ENCODE data around the gene WSCD2.

WSCD2 gene

DNA sequence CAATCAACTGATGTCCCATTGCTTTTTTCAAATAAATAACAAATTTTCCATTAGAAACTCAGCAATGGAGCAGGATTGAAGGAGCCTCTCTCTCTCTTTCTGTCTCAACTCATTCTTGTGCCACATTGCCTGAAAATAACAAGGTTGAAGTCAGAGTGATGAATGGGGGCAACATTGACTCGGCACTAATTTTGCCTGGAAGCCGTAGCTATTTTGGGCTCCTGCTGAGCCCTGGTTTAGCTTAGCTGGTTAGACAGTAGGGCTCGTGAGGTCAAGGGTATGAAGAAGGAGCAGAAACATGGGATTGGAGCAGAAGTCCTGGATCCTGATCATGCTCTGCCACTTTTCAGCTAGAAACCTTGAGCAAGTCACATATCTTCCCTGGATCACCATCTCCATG lies 38.9 kb downstream of the WSCD2 start:
- DNase-seq = no peak

DNA sequence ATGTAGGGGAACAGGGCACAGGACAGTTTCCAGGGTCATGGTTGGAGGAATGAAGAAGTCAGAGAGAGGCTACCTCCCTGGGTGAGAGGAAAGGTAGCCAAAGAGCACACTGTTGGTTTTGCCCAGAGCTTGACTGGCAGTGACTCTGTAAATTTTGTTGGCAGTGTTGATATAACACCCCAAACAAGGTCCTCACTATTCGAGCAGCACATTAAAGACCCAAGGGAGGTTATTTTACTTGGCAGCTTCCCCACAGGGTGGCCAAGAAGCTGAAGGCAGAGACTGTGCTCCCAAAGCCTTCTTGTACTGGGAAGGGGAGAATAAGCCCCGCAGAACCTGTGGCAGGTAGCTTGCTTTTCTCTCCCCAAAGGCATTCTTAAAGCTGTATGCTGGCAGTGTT lies 40.6 kb downstream of the WSCD2 start:
- no peak for DNase-seq

DNA sequence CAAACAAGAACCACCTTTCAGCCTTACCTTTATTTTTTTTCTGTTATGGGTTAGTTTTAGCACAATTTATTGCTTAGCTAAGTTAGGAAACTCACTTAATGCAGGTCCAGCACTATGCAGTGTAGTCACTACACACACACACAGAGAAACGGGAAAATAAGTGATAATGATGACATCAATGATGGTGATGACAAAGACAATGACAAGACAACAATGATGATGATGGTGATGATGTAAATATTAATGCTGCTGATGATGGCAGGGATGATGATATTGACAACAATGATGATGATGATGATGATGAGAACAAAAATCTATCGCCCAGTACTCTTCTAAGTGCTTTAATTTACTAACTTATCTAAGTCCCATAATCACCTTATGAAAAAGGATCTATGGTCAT lies 41.1 kb downstream of the WSCD2 start:
- no peak for DNase-seq

DNA sequence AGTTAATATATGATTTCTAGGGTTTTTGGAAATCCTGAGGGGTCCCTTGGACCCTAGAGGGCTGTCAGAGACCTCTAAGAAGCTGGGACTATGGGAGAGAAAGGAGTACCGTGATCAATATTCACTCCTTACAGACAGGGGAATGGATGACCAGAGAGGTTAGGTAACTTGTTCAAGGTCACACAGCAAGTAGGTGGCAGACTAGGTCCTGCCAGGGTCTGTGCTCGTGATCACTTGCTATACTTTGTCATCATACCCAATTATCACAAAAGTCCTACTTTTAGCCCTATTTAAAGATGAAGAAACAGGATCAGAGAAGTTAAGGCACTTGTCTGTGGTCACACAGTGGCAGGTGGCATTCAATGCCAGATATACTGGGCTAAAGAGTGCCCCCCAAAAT lies 42.9 kb downstream of the WSCD2 start:
- DNase-seq = no peak

DNA sequence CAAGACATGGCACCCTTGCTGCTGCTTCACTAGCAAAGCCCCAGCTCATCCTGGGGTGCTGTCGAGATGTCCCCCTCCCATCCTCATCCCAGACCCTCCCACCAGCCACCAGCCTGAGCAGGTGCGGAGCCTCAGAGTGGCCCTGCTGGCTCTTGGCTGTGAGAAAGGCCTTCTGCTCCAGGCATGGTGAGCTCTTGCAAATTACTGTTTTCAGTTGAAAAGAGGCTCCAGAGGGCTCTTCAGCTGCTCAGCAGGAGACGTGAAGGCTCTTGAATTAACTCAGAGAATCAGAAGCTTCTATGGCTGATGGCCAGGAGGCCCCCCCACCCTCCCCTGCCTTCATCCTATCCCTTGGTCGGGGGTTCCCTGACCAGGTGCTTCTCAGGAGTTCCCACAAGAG lies 44.1 kb downstream of the WSCD2 start:
- no peak for DNase-seq

DNA sequence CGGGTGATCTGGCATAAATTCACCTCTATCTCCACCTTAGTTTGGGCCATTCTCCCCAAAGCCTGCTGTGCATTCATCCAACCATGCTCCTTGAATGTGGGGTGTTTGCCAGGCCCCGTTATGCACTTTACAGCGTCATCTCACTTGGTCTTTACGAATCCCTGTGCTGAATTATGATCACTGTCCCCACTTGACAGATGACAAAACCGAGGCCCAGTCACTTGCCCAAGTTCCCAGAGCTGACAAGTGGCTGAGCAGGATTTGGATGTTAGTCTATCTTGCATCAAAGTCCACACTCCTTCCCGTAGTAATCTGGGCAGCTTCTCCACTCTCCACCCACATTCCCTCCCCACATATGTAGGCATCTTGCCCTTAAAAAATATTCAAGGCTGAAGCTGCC lies 44.8 kb downstream of the WSCD2 start:
- DNase-seq = no peak

DNA sequence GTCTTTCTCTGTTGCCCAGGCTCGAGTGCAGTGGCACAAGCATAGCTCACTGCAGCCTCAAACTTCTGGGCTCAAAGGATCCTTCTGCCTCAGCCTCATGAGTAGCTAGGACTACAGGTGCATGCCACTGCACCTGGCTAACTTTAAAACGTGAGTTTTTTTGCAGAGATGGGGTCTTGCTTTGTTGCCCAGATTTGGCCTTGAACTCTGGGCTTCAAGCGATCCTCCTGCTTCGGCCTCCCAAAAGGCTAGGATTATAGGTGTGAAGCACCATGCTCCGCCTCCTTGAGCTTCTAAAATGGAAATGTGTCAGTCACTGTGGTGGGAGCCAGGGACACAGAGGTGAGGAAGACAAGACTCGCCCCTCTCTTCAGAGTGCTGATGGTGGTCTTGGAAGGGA lies 45.6 kb downstream of the WSCD2 start:
- DNase-seq = no peak

DNA sequence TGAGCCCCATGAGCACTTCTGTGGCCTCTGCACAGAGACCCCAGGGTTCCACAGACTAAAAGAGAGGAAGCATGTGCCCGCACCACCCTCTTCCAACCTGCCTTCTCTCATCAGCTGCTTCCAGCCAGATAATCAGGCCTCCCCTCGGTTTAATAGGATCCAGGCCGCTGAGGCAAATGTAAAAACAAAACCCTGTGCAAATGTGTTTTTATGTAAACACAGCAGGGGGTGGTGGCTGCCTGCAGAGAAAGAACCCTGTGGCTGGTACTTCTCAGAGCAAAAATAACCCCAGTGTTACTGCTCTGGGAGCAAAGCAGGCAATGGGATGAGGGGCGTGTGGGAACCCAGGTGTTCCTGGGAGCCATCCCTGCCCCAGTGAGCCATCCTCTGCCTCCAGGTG lies 46.2 kb downstream of the WSCD2 start:
- DNase-seq = no peak

DNA sequence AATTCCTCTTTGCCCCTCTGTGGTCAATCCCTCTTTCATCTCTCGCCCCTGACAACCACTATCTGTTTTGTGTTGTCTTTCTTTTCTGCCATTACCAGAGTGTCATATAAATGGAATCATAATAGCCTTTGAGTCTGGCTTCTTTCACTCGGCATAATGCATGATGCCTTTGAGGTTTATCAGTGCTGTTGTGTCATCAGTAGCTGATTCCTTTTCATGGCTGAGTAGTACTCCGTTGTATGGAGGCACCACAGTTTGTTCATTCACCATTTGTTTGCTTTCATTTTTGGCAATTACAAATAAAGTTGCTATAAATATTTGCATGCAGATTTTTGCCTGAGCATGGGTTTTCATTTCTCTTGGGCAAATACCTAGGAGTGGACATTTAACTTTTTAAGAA lies 47.2 kb downstream of the WSCD2 start:
- no peak for DNase-seq

DNA sequence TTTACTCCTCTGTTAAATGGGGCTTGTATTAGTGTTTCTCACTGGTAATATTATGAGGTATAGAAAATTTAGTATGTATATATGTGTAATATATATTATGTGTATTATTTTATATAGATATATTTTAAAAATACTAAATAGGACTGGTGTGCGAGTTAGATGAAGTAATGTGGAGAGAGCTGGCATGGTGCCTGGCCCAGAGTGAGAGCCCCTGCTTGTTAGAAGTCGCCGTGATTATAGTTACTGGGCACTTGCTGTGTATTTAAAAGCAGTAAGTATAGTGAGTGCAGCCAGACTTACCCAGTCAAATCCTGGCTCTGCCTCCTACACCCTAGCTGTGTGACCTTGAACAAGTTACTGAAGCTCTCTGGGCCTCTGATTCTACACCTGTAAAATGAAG lies 48.0 kb downstream of the WSCD2 start:
- DNase-seq = no peak

DNA sequence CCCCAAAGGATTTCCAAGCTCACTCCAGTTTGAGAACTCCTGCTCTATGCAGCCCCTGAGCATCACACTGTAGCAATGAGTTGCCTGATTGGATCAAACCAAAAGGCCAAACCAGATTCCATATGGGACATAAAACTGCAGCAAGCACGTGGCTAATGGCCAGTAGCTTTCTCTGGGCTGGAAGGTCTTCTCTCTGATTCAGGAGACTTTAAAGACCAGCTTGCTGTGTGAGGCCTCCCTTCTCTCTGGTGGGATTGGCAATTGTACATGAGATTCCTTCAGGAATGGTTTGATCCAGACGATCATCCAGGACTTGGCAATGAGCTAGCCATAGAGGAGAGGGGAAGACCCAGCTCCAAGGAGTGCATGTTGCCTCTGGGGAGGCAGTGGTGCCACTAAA lies 50.2 kb downstream of the WSCD2 start:
- DNase-seq = no peak

DNA sequence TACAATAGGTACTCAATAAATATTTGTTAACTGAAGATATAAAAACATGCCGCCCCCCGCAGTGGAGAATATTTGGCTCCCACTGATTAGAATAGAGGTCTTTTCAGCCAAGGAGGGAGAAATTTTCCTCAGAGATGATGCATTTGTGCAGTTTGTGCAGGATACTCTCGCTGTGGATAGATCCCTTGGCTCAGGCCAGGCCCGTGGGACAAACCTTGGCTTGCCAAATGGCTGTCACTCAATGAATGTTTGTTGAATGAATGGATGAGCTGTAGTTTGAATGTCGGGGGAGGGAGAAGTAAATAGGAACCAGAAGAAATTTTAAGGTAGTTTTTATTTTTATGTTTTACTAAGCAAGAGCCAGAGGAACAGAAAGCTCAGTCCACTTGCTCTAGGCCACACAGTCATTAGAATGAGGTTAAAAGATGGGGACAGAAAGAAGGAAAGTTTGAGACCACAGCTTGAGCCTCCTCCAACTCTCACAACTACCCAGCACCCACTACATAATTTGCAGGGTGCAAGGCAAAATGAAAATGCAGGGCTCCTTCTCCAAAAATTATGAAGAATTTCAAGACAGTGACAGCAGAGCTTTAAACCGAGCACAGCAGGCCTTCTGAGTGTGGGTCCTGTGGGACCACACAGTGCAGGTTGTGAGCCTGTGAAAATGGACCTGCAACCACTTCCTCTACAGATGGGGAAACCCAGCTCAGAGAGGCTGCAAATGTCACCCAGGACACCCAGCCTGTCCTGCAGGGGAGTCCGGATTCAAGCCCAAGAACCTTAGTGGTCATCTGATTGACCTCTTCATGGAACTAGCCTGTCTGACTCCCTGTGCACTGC lies 51.4 kb downstream of the WSCD2 start:
- no peak for DNase-seq

DNA sequence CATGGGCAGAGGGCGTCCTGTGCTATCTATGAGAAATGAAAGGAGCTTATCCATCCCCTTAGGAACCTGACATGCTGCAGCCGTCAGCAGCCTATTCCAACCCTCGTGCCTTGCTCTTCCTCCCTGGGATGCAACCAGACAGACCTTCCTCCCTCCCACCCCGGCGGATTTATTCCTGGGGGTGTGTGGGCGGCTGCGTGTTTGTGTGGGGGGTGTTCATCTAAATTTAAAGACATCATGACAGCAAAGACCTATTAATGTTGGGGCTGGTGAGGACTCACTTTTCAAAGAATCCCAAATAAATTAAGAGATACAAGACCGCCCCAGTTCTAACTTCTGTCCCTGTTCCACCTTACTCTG lies 52.0 kb downstream of the WSCD2 start:
- DNase-seq = no peak

DNA sequence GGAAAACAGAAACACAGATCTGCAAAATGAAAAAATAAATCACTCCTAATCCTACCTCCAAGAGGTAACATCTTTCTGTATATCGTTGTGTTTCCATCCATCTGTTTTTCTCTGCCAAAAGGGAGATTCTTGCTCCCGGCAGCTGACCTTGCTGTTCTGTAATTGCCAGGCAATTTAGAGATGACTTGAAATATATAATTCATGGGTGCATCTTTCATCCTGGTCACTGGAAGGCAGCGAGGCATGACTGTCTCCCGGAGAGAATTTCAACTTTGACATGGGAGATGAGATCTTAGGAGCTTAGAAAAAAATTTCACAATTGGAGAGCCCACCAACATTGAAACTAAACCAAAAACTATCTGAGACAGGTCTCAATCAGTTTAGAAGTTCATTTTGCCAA lies 53.0 kb downstream of the WSCD2 start:
- DNase-seq = no peak

DNA sequence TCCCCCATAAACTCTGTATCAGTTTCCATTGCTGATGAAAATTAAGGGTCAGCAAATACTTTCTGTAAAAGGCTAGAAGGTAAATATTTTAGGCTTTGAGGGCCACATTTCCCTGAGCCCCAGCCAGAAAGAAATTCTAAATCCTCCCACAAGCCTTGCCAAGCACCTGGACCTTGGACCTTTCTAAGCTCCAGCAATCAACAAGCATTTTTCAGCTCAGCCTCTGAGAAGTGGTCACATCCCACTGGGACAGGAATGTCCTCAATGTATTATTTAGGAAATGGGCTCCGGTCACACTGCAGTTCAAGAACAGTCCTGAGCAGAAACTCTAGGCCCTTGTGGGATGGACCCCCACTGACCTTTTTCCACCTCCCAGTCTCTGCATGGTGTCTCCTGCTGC lies 55.9 kb downstream of the WSCD2 start:
- no peak for DNase-seq

DNA sequence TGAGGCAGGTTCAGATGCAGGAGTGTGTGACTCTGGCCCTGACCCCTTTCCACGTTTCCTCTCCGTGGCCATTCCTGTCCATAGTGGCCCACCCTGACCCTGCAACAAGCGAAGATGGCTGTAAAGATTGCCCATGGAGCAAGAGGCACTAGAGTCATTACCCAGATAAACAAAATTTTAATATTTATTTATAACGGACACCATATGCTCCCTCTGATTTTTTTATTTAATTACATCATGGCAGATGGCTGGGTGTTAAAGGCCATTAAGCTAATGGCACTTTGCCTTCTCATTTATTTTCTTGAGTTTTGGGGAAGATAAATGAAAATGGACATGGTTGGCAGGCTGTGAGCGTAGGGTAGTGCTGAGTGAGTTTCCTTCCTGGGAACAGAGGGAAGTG lies 58.7 kb downstream of the WSCD2 start:
- DNase-seq = no peak

DNA sequence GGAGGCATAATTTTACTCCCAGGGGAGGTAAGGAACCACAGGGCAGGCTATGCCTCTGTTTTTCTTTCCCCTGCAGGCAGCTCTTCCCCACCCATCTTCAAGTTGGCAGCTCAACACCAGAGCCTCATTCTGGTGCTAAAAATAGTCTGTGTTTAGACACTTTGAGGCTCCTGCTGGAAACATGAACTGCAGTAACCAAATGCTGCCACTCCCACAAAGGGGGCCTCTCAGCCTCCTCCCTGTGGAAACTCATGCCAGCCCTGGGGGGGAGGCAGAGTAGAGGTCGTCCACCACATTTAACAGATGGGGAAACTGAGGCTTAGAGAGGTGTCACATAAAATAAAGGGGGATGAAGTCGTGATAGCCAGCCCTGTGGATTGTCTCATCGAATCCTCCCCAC lies 61.4 kb downstream of the WSCD2 start:
- no peak for DNase-seq

DNA sequence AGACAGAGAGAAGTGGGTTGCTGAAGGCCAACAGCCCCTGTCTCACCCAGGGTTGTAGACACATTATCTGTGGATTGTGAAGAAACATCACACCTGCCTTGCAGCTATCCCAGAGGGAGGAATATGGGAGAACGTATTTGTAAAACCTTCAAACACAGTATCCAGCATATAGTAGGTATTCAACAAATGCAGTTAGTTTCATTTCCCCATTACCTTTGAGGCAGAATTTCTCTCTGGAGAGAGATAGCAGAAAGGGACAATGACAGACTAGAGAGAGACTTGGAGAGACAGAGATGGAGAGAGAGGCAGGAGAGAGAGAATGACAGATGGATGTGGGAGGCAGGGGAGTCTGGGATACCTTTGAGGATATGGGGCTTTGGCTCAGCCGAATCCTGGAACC lies 62.0 kb downstream of the WSCD2 start:
- DNase-seq = no peak

DNA sequence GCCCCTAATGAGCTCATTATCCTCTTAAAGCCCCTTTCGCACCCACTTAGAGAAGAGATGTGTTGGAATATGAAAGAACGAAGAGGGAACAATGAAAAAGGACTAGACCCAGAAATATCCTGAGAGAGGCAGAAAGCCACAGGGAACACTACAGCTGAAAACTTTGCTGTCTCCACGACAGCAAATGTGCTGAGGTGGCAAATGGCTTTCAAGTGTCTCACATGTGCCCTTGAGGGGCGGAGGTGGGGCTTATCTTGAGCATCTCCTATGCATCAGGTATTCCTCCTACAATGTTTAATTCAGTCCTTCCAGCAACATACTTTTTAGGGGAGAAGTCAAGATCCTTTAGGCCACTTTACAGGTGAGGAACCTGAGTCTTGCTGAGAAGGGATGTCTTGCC lies 62.9 kb downstream of the WSCD2 start:
- DNase-seq = no peak

DNA sequence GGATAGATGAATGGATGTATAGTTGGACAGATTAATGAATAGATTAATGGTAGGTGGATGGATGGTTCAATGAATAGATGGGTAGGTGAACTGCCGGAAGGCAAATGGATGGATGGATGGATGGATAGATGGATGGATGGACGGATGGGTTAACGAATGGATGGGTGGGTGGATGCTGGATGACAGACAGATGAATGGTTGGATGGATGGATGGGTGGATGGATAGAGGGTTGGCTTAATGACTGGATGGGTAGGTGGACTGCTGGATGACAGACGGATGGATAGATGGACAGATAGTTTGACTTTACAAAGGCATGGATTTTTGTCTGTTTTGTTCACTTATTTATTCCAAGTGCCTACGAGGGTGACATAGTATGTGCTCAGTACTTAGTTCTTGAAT lies 64.4 kb downstream of the WSCD2 start:
- no peak for DNase-seq

DNA sequence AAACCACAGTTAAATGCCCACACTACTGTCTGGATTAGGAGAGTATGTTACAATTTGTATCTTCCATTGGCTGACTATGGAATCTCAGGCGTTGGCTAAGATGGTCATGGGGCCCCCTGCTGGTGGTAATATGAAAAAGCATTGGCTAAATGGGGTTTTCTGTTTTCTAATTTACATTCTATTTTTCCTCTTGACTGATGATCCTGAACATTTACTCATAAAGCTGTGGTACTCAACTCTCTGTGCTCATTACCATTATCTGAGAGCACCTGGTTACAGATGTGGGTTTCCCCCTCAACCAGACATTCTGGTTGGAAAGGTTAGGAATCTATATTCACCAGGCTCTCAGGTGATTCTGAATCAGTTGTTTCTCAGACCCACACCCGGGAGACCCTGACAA lies 64.8 kb downstream of the WSCD2 start:
- no peak for DNase-seq

DNA sequence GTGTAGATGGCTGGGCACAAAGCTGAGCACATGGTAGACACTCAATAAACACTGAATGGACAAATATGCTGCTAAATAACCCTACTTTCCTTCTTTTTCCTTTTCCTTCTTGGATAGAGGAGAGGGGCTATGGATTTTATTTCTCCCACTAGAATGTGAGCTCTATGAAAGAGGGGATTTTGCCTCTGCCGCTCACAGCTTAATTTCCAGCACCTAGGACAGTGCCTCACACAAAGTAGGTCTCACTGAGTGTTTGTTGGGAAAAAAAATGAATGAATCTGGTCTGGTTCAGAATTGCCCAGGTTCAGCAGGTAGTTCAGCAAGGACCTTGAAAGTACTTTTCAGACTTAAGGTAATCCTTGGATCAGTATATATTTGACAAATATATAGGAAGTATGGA lies 65.5 kb downstream of the WSCD2 start:
- no peak for DNase-seq

DNA sequence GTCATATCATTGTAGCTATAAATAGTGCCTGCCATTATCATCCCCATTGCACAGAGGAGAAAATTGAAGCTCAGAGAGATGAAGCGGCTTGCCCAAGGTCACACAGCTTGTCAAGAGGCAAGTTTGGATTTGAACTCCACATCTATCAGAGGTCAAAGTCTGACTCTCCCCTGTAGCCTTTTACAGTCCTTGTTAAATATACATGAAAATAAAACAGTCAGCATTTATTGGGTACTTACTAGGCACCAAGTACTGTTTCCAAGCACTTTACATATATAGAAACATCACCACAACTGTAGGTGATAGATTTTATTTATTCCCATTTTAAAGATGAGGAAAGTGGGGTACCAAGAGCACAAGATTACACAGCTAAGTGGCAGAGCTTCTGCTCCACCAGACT lies 67.2 kb downstream of the WSCD2 start:
- DNase-seq = no peak

DNA sequence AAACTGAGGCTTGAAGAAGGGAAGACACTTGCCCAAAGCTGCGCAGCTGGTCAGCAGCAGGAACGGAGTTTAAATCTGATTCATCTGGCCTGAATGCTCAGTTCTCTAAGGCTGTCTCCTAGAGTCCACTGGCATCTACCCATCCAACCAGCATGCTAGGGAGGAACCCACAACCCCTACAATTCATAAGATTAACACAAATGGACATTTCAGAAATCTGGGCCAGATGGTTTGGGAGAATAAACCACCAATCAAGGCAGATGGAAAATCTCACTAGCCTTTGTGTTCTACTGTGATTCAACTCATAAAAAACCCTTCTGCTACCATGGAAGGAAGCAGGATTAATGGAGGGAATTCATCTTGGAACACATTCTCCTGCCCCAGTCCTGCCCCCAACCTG lies 67.8 kb downstream of the WSCD2 start:
- DNase-seq = no peak

DNA sequence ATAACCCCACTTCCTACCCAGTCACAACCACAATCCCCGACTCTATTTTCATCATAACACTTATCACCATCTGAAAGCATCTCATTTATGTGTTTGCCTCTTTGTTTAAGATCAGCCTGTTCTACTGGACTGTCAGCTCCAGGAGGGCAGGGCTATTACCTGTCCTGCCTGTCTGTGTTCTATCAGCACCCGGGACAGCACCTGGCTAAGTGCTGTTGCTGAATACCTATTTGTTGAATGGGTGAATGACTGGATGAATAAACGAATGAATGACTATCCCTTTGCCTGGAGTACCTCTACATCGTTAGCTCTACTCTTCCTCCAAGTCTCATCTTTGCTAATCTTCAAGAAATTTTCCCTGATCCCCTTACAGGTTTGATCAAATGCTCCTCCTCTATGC lies 69.0 kb downstream of the WSCD2 start:
- DNase-seq = no peak

DNA sequence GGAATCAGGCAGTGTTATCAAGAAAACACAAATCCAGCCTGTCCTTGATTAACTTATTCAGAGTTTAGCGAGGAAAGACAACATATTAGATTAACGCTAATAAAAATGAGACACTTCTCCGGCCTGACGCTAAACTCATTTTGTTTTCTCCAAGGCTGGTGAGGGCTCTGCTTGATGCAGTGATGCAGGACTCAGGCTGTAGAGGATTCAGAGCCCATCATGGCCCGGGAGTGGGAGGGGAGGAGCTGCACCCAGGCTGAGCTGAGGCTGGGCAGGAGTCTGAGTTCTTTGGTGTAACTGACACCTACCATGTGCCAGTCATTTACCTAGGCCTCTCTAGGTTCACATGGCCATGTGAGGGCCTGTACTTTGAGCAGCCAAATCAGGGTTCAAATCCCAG lies 70.0 kb downstream of the WSCD2 start:
- DNase-seq = no peak

All from effector CD8-positive, alpha-beta T cell (primary cell).